ENCODE results near the gene SNX6.

SNX6 gene

GRCh38 chr14:34604995-34605394 lies 25.0 kb downstream of the SNX6 start:
- in situ Hi-C loops (cut with HindIII; ENCODE audit: low sequenced_read_pairs): no loop called here
- TF ChIP-seq, protein P1, sequence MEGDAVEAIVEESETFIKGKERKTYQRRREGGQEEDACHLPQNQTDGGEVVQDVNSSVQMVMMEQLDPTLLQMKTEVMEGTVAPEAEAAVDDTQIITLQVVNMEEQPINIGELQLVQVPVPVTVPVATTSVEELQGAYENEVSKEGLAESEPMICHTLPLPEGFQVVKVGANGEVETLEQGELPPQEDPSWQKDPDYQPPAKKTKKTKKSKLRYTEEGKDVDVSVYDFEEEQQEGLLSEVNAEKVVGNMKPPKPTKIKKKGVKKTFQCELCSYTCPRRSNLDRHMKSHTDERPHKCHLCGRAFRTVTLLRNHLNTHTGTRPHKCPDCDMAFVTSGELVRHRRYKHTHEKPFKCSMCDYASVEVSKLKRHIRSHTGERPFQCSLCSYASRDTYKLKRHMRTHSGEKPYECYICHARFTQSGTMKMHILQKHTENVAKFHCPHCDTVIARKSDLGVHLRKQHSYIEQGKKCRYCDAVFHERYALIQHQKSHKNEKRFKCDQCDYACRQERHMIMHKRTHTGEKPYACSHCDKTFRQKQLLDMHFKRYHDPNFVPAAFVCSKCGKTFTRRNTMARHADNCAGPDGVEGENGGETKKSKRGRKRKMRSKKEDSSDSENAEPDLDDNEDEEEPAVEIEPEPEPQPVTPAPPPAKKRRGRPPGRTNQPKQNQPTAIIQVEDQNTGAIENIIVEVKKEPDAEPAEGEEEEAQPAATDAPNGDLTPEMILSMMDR (IDR thresholded peaks at IDR 0.05; ENCODE audit: low read depth, low read length, missing control alignments): no peak
- H3K4me3 ChIP-seq (ENCODE audit: low read depth, low read length): no peak overlapping the region
- no peak for DNase-seq (ENCODE audit: low read depth)

GRCh38 chr14:34596891-34597290 lies 33.1 kb downstream of the SNX6 start:
- no peak overlapping the region for H3K4me3 ChIP-seq (ENCODE audit: low read depth, low read length)
- in situ Hi-C loops (cut with HindIII; ENCODE audit: low sequenced_read_pairs): loop anchor here (10.0 kb wide), 1 partner anchor 48 kb away; no protein-coding TSS in a partner anchor
- no peak for DNase-seq (ENCODE audit: low read depth)
- TF ChIP-seq, protein P1 (IDR thresholded peaks at IDR 0.05; ENCODE audit: low read depth, low read length, missing control alignments): no peak

DNA sequence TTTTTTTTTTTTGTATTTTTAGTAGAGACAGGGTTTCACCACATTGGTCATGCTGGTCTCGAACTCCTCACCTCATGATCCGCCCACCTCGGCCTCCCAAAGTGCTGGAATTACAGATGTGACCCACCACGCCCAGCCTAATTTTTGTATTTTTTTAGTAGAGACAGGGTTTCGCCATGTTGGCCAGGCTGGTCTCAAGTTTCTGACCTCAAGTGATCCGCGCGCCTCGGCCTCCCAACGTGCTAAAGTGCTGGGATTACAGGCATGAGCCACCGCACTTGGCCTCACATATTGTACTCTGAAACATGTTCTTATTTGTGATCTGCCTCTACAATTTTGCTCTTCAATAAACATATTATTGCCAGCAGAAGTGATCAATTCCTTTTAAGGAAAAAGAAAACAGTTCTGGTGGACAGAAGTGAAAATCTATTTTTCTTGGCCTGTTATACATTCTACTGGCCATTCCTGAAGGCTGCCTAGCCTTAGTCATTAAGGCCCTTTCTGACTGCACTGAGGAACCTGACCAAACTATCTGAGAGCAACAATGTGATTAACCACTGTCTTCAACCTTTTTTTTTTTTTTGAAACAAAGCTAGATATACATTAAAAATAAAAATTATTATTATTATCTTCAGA lies 36.1 kb downstream of the SNX6 start:
- H3K4me3 ChIP-seq (ENCODE audit: low read depth, low read length): no peak overlapping the region
- DNase-seq (ENCODE audit: low read depth): peak; percentile 39
- in situ Hi-C loops (cut with HindIII; ENCODE audit: low sequenced_read_pairs): loop anchor here (10.0 kb wide), 1 partner anchor 51 kb away; no protein-coding TSS in a partner anchor
- TF ChIP-seq, protein P1 (IDR thresholded peaks at IDR 0.05; ENCODE audit: low read depth, low read length, missing control alignments): no peak

DNA sequence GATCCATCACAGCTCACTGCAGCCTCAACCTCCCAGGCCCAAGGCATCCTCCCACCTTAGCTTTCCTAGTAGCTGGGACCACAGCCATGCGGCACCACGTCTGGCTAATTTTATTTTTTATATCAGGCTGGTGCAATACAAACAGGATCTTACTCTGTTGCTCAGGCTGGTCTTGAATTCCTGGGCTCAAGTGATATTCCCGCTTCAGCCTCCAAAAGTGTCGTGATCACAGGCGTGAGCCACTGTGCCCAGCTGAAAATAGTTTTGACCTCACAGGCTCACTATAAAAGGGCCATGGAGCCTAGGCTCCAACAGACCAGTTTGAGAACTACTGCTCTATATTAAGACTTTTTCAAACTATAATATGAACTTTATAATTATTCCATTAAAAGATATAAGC lies 37.3 kb downstream of the SNX6 start:
- in situ Hi-C loops (cut with HindIII; ENCODE audit: low sequenced_read_pairs): loop anchor here (10.0 kb wide), 1 partner anchor 52 kb away; no protein-coding TSS in a partner anchor
- no peak for DNase-seq (ENCODE audit: low read depth)
- no peak overlapping the region for H3K4me3 ChIP-seq (ENCODE audit: low read depth, low read length)
- TF ChIP-seq, protein P1 (IDR thresholded peaks at IDR 0.05; ENCODE audit: low read depth, low read length, missing control alignments): no peak

- H3K4me3 ChIP-seq (ENCODE audit: low read depth, low read length): no peak overlapping the region
- in situ Hi-C loops (cut with HindIII; ENCODE audit: low sequenced_read_pairs): no loop called here
- TF ChIP-seq, protein P1 (IDR thresholded peaks at IDR 0.05; ENCODE audit: low read depth, low read length, missing control alignments): no peak
- DNase-seq (ENCODE audit: low read depth): no peak
Observed at GRCh38 chr14:34583525-34583924, 46.4 kb downstream of the SNX6 start.

GRCh38 chr14:34582117-34582680 lies 47.7 kb downstream of the SNX6 start:
- no peak for DNase-seq (ENCODE audit: low read depth)
- TF ChIP-seq, protein P1 (IDR thresholded peaks at IDR 0.05; ENCODE audit: low read depth, low read length, missing control alignments): no peak
- in situ Hi-C loops (cut with HindIII; ENCODE audit: low sequenced_read_pairs): no loop called here
- H3K4me3 ChIP-seq (ENCODE audit: low read depth, low read length): no peak overlapping the region

All from astrocyte of the cerebellum (primary cell).